Pulmonary artery endothelial cell (primary cell): Measurements from ENCODE around the gene ADORA2A. TPM values are rescaled to one million over a fixed set of nuclear protein-coding genes. Genes with fewer than 3 reads are reported as not detected.
A peak's percentile ranks its signal among the peaks of the same experiment; 100 is the strongest.

ENCODE experiments used
- DNase-seq: peaks from one replicate; pipeline ENCODE4 v3.0.0-alpha.2; 2011; ENCODE audit warnings: low read depth, low spot score
- total RNA-seq: library from RNA; depleted of rRNA; stranded (reverse); fragments of >200 nt; gene quantifications from 2 replicates; pipeline ENCODE4 v1.2.3, GENCODE V29; 2014

Gene ADORA2A
- total RNA-seq, 1 donor from 2014 or later = 35.5 TPM

GRCh38 chr22:24417901-24418641 lies 9.3 kb upstream of the ADORA2A start:
- no peak for DNase-seq

- DNase-seq = no peak
Measured at GRCh38 chr22:24418786-24419474, 8.5 kb upstream of the ADORA2A start.

GRCh38 chr22:24419475-24419850 lies 7.9 kb upstream of the ADORA2A start:
- no peak for DNase-seq

GRCh38 chr22:24420072-24420976 lies 7.1 kb upstream of the ADORA2A start:
- peak; percentile 81 for DNase-seq

GRCh38 chr22:24420977-24421343 lies 6.4 kb upstream of the ADORA2A start:
- no peak for DNase-seq

- no peak for DNase-seq
Measured at GRCh38 chr22:24421428-24421931, 5.9 kb upstream of the ADORA2A start.

GRCh38 chr22:24422102-24422665 lies 5.2 kb upstream of the ADORA2A start:
- no peak for DNase-seq

- no peak for DNase-seq
Measured at GRCh38 chr22:24423519-24424000, 3.8 kb upstream of the ADORA2A start.

- no peak for DNase-seq
Measured at GRCh38 chr22:24424001-24424900, 3.1 kb upstream of the ADORA2A start.

- no peak for DNase-seq
Measured at GRCh38 chr22:24424901-24425775, 2.3 kb upstream of the ADORA2A start.

- DNase-seq = no peak
Measured at GRCh38 chr22:24426436-24426835, 963 bp upstream of the ADORA2A start.

- DNase-seq = no peak
Measured at GRCh38 chr22:24426851-24427499, 424 bp upstream of the ADORA2A start.

GRCh38 chr22:24428751-24429410 lies 1.5 kb downstream of the ADORA2A start:
- no peak for DNase-seq

- DNase-seq = no peak
Measured at GRCh38 chr22:24429411-24430365, 2.3 kb downstream of the ADORA2A start.

- DNase-seq = no peak
Measured at GRCh38 chr22:24430431-24431308, 3.3 kb downstream of the ADORA2A start.
